Suprapubic skin (tissue), 4 donors: ENCODE results near the gene ITGB3BP. TPM values are rescaled to one million over a fixed set of nuclear protein-coding genes. Genes with fewer than 3 reads are reported as not detected.
"Not testable (repeated sequence)": the region's sequence is repeated elsewhere in the genome, so short reads cannot be mapped to it uniquely, and the experiment has no call there.

Experiments
- DNase-seq, 2 donors: peaks; one replicate each; pipeline ENCODE4 v3.0.0-alpha.2; 2019; ENCODE audit warnings: low spot score in 2 of 2
- H3K27ac ChIP-seq: fragments of 200-600 bp; sonication (generic); one replicate; pipeline ENCODE4 v1.5.1; 2019
- H3K27me3 ChIP-seq: fragments of 200-600 bp; sonication (generic); one replicate; pipeline ENCODE4 v1.5.1; 2019
- H3K36me3 ChIP-seq: fragments of 200-600 bp; sonication (generic); one replicate; pipeline ENCODE4 v1.5.1; 2019
- H3K4me1 ChIP-seq: fragments of 200-600 bp; sonication (generic); one replicate; pipeline ENCODE4 v1.5.1; 2019
- H3K4me3 ChIP-seq: fragments of 200-600 bp; sonication (generic); one replicate; pipeline ENCODE4 v1.5.1; 2019; ENCODE audit warnings: mild to moderate bottlenecking
- H3K9me3 ChIP-seq: fragments of 200-600 bp; sonication (generic); one replicate; pipeline ENCODE4 v1.5.1; 2019
- CTCF ChIP-seq, 2 donors: fragments of 200-600 bp in 1 of 2; fragments of 450-650 bp in 1 of 2; sonication (generic) in 1 of 2; IDR thresholded peaks; one replicate each; pipeline ENCODE4 v1.5.1; 2016 to 2019; ENCODE audit warnings: antibody characterized with exemption in 2 of 2, mild to moderate bottlenecking in 1 of 2, moderate library complexity in 1 of 2
- EP300 ChIP-seq: sonication (generic); formaldehyde crosslinking; IDR thresholded peaks from one replicate; pipeline ENCODE4 v1.6.1; 2017; ENCODE audit warnings: antibody characterized with exemption
- POLR2A ChIP-seq, 2 donors: fragments of 450-650 bp; IDR thresholded peaks; one replicate each; pipeline ENCODE4 v1.6.1; 2017; ENCODE audit warnings: antibody characterized with exemption in 2 of 2, mild to moderate bottlenecking in 2 of 2, moderate library complexity in 2 of 2
- POLR2AphosphoS5 ChIP-seq, 3 donors: sonication (generic); formaldehyde crosslinking; IDR thresholded peaks; one replicate each; pipeline ENCODE4 v1.6.1; 2017; ENCODE audit warnings: antibody characterized with exemption in 3 of 3
- WGBS: methylation state at CpG from one replicate; pipeline ENCODE4 v1.1.5; 2018; 5-methylcytosine and 5-hydroxymethylcytosine counted together
- total RNA-seq, 4 donors: library from RNA; depleted of rRNA; stranded (reverse); fragments of >200 nt; gene quantifications; one replicate each; pipeline ENCODE4 v1.1.0, GENCODE V29; 2016

Gene ITGB3BP
- total RNA-seq, 4 donors from 2014 or later = 10.3 to 22.2 (median 16.1) TPM

- Histone ChIP-seq H3K9me3 (peaks cover 3% of the 10 kb centered on the region), H3K36me3 (peaks cover 22% of the 10 kb centered on the region), H3K27me3 (no peaks in the 10 kb centered on the region), H3K4me1 (no peaks in the 10 kb centered on the region), H3K27ac (no peak overlapping the region), H3K4me3 (no peak overlapping the region)
- DNase-seq = no peak
- TF ChIP-seq CTCF (IDR thresholded peaks at IDR 0.05) (no peak), POLR2AphosphoS5 (IDR thresholded peaks at IDR 0.05) (no peak), POLR2A (IDR thresholded peaks at IDR 0.05) (no peak), EP300 (no peak)
Measured at GRCh38 chr1:63428815-63429214, 94.2 kb downstream of the ITGB3BP start.

- H3K9me3 ChIP-seq = no peaks in the 10 kb centered on the region
- no peak overlapping the region for H3K27ac ChIP-seq
- no peak overlapping the region for H3K4me3 ChIP-seq
- no peak for TF ChIP-seq POLR2A (IDR thresholded peaks at IDR 0.05)
- no peaks in the 10 kb centered on the region for H3K4me1 ChIP-seq
- 97% methylated on average over 2 of the region's 2 CpGs for WGBS
- H3K36me3 ChIP-seq = peaks cover 9% of the 10 kb centered on the region
- no peak for DNase-seq
- no peaks in the 10 kb centered on the region for H3K27me3 ChIP-seq
Measured at GRCh38 chr1:63423649-63424048, 99.4 kb downstream of the ITGB3BP start.

GRCh38 chr1:63420746-63421145, 102.3 kb downstream of the ITGB3BP start:
- H3K4me3 ChIP-seq, H3K27me3 ChIP-seq, H3K27ac ChIP-seq, DNase-seq, H3K36me3 ChIP-seq, H3K4me1 ChIP-seq, H3K9me3 ChIP-seq: not testable (repeated sequence)
- 100% methylated on average over 1 of the region's 1 CpG for WGBS

GRCh38 chr1:63418101-63418500, 104.9 kb downstream of the ITGB3BP start:
- no peaks in the 10 kb centered on the region for H3K9me3 ChIP-seq
- H3K4me3 ChIP-seq = no peak overlapping the region
- H3K4me1 ChIP-seq = no peaks in the 10 kb centered on the region
- H3K36me3 ChIP-seq = peaks cover 9% of the 10 kb centered on the region
- TF ChIP-seq POLR2A (IDR thresholded peaks at IDR 0.05) = no peak
- no peak for TF ChIP-seq POLR2AphosphoS5 (IDR thresholded peaks at IDR 0.05)
- no peak for TF ChIP-seq EP300
- TF ChIP-seq CTCF (IDR thresholded peaks at IDR 0.05) = no peak
- H3K27ac ChIP-seq = no peak overlapping the region
- no peak for DNase-seq
- H3K27me3 ChIP-seq = no peaks in the 10 kb centered on the region

GRCh38 chr1:63414691-63415365, 108.2 kb downstream of the ITGB3BP start:
- Histone ChIP-seq H3K4me3 (no peak overlapping the region), H3K9me3 (no peaks in the 10 kb centered on the region), H3K4me1 (no peaks in the 10 kb centered on the region), H3K27ac (no peak overlapping the region), H3K27me3 (no peaks in the 10 kb centered on the region), H3K36me3 (peaks cover 3% of the 10 kb centered on the region)
- WGBS = 68% methylated on average over 3 of the region's 3 CpGs
- TF ChIP-seq POLR2A (IDR thresholded peaks at IDR 0.05) (no peak), POLR2AphosphoS5 (IDR thresholded peaks at IDR 0.05) (no peak), CTCF (IDR thresholded peaks at IDR 0.05) (no peak), EP300 (no peak)
- DNase-seq = no peak

GRCh38 chr1:63413394-63413793, 109.6 kb downstream of the ITGB3BP start:
- no peak for DNase-seq
- no peaks in the 10 kb centered on the region for H3K36me3 ChIP-seq
- no peak overlapping the region for H3K4me3 ChIP-seq
- no peaks in the 10 kb centered on the region for H3K9me3 ChIP-seq
- TF ChIP-seq CTCF (IDR thresholded peaks at IDR 0.05) = no peak
- TF ChIP-seq EP300 = no peak
- TF ChIP-seq POLR2A (IDR thresholded peaks at IDR 0.05) = no peak
- TF ChIP-seq POLR2AphosphoS5 (IDR thresholded peaks at IDR 0.05) = no peak
- 86% methylated on average over 1 of the region's 1 CpG for WGBS
- no peak overlapping the region for H3K27ac ChIP-seq
- no peaks in the 10 kb centered on the region for H3K4me1 ChIP-seq
- H3K27me3 ChIP-seq = no peaks in the 10 kb centered on the region
